NCI-H748 treated with DMSO at 0.1 percent for 48 hours (cell line): ENCODE results near the gene ABCA7.
"Not testable (repeated sequence)": the region's sequence is repeated elsewhere in the genome, so short reads cannot be mapped to it uniquely, and the experiment has no call there.

ENCODE experiments used
- DNase-seq: peaks from one replicate; lab custom pipeline; 2025; lab: John Stamatoyannopoulos, UW

Gene ABCA7

DNA sequence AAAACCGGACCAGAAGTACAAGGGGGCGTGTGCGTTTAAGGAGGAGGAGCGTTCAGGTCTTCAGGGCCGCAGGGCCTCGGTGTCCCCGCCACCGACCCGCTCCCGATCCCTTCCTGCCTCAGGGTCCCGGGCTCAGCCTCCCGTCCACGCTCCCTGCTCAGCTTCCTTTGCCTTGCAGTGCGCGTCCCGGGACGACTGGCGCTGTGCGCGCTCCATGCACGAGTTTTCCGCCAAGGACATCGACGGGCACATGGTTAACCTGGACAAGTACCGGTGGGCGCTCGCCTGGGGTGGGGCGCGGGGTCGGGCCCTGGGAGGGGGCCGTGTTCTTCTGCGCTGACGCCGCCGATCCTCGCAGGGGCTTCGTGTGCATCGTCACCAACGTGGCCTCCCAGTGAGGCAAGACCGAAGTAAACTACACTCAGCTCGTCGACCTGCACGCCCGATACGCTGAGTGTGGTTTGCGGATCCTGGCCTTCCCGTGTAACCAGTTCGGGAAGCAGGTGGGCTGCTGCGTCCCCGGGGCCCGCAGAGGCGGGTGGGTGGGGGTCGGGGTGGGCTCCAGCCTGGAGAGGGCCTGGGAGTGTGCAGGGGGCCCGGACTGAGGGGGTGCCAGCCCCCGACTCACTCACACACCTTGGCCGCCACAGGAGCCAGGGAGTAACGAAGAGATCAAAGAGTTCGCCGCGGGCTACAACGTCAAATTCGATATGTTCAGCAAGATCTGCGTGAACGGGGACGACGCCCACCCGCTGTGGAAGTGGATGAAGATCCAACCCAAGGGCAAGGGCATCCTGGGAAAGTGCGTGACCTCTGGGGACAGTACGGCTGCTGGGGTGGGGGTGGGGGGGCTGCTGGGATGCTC lies 65.3 kb downstream of the ABCA7 start:
- DNase-seq: no peak

DNA sequence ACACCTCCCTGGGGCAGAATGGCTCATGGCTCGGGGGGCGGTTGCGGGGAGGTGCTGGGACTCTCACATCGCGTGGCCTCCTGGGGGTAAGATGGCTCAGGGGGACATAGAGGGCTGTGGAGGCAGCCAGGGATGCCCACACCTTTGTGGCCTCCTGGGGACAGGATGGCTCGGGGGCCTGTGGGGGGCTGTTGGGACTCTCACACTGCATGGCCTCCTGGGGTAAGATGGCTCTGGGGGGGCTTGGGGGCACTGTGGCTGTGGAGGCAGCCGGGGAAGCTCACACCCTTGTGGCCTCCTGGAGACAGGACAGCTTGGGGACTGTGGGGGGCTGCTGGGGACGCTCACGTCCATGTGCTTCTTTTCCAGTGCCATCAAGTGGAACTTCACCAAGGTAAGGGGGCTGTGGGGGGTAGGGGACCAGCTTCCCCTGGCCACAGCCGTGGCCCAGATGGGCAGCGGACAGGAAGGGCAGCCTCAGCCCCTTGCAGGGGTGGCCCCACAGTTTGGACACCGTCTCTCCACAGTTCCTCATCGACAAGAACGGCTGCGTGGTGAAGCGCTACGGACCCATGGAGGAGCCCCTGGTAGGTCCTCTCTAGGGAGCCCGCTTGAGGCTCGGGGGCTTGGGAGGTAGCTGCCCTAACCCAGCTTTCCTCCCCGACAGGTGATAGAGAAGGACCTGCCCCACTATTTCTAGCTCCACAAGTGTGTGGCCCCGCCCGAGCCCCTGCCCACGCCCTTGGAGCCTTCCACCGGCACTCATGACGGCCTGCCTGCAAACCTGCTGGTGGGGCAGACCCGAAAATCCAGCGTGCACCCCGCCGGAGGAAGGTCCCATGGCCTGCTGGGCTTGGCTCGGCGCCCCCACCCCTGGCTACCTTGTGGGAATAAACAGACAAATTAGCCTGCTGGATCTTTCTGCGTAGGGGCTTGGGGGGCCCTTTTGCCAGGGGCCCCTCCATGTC lies 66.2 kb downstream of the ABCA7 start:
- no peak for DNase-seq

DNA sequence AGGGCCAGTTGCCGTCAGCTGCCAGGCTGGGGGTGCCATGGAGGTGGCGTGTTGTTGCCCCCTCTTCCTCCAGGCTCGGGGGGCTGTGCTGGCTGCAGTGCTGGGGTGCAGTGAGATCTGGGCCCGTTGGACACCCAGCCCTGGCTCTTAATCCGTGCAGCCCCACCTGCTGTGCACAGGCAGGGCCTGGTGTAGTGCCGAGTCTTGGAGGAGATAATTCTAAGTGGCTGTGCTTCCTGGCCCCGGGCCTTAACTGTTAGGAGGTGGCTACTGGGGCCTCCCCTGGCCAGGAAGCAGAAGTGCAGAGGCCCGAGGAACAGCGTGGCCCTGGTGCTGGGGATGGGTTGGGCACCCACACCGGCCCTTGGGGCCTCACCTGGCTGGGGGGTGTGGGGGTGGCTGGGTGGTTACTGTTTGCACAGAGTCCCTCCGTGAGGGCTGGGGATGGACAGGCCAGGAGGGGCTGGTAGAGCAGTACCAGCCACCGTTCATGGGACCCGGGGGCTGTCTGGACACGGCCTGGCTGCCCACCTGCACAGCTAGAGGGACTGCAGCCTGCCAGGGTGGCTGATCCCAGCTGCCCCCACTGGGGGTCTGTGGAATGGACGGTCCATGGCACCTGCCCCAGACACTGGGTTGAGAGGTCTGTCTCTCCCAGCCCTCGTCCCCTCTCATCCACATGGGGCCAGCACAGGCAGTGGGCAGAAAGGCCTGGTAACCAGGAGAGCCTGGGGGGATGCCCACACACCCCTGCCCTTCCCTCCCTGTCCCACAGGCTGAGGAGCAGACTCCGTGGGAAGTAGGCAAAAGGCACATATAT lies 67.1 kb downstream of the ABCA7 start:
- DNase-seq: no peak

DNA sequence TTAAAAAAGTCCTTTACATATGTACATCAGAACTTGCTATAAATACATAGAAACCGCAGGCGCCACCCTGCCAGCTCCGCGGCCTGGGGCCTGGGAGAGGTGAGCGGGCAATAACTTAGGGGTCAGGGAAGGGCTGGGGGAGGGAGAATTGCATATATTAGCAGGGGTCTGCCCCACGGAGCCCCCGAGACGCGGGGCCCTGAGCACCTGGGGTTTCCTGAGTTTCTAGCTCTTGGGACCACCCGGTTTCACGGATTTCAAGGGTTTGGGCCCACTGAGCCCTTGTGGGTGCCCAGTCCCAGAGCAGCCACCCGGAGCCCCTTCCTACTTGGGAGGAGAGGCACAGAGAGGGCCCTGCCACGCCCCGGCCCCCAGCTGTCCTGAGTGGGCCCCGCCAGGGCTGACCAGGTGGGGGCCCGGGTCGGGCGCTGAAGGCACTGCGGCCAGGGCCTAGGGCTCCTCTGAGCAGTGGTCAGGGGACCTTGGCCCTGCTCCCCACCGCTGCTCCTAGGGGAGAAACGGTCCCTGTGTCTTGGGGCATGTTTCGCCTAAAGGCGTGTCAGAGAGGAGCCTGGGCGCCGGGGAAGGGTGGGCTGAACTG lies 67.9 kb downstream of the ABCA7 start:
- DNase-seq: no peak

- no peak for DNase-seq
Observed at GRCh38 chr19:1108291-1109031, 68.6 kb downstream of the ABCA7 start.

- no peak for DNase-seq
Observed at GRCh38 chr19:1109032-1109551, 69.2 kb downstream of the ABCA7 start.

- no peak for DNase-seq
Observed at GRCh38 chr19:1109697-1110671, 70.1 kb downstream of the ABCA7 start.

GRCh38 chr19:1110809-1111640 lies 71.1 kb downstream of the ABCA7 start:
- no peak for DNase-seq

DNA sequence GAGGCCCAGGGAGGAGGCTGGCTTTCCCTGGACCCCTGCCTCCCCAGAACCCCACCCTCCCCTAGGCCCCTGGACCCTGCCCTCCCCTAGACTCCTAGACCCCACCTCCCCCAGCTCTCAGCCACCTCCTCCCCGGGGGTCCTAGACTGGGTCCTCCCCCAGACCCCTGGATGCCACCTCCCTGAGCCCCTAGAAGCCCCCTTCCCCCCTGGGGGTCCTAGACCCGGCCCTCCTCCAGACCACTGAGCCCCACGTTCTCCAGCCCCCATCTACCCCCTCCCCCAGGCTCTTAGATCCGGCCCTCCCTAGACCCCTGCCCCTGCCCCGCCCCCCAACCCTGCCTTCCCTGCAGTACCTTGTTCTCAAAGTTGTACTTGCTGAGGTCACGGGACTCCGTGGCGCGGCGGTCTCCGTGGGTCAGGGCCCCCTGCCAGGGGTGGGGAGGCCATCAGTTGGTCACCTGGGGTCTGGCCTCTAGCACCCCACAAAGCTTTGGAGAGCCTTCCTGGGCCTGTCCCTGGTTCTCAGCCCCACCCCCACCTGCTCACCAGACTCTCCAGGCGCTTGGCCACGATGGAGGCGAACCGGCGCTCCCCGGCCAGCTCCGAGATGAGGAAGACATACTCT lies 71.8 kb downstream of the ABCA7 start:
- DNase-seq: no peak

DNA sequence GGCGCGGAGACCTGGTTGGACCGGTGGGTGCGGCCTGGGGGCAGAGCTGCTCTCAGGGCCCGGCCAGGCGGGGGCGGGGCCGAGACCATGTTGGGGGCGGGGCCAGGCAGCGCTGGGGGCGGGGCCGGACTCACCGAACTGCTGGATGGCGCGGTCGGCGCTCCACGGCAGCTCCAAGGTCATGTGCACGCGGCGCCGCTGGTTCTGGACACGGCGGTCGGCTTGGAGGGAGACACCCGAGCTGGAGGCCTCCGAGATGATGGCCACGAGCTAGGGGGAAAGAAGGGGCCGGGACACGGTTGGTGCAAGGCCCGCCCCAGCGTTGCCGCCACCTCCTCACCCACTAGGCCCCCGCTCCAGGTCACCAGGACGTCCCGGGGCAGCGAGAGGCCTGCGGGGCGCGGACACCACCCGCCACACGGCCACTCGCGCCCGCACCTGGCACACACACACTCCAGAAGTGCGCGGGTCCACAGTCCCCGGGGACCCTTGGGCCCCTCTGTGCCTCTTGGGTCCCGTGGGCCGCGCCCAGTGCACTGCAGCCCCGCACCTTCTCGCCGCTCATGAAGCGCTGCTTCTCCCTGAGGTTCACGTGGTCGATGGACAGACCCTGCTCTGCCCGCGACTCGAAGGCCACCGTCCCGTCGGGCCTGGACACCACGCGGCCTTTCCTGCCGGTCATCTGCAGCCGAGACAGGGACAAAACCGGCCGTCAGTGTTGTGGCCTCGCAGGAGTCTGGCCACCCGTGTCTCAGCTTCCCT lies 72.5 kb downstream of the ABCA7 start:
- DNase-seq: no peak

DNA sequence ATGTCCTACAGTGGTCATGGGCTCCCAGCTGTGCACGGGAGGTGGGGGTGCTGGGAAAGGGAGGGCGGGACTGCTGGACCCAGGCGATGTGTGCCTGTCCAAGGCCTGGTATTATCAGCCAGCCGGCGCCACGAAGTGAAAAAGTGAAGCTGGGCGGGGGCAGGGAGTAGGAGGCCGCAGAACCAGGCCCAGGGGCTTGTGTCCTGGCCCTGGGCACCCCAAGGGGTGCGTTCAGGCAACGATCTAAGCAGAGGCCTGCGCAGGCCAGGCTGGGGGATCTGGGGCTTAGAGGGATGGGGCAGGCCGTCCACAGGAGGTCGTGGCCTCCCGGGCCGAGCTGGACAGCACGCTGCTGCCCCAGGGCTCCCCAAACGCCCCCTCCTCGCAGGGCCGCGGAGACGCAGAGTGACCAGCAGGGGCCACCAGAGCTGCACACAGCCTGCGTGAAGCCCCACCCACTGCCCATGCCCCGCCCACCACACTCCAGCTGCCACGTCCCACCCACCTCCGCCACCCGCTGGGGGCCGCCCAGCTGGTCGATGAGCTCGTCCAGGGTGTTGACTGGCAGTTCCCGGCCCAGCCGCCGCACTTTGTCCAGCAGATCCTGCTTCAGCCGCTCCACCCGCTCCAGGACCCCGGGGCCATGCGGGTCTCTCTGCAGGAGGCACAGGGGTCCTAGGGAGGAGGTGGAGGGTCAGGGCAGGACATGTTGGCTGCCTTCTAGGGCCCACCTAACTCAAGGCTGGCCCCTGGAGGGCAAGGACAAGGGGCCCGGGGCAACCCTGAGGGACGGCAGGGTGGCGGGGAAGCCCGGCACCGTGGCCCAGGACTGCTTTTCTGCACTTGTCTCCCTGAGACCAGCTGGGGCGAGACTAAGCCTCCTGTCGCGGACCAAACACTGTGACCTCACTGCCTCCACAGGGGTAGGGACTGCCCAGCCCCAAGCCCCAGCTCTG lies 73.4 kb downstream of the ABCA7 start:
- peak; percentile 35 for DNase-seq

- no peak for DNase-seq
Observed at GRCh38 chr19:1113986-1114483, 74.1 kb downstream of the ABCA7 start.

DNA sequence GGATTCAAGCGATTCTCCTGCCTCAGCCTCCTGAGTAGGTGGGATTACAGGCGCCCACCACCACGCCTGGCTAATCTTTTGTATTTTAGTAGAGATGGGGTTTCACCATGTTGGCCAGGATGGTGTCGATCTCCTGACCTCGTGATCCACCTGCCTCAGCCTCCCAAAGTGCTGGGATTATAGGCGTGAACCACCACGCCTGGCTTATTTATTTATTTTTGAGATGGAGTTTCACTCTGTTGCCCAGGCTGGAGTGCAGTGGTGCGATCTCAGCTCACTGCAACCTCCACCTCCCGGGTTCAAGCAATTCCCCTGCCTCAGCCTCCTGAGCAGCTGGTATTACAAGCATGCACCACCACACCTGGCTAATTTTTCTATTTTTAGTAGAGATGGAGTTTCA lies 74.8 kb downstream of the ABCA7 start:
- not testable (repeated sequence) for DNase-seq
